ENCODE measurements around the gene CELA3B. TPM values are rescaled to one million over a fixed set of nuclear protein-coding genes. Genes with fewer than 3 reads are reported as not detected.
"Not testable (repeated sequence)": the region's sequence is repeated elsewhere in the genome, so short reads cannot be mapped to it uniquely, and the experiment has no call there.

Gene CELA3B
- total RNA-seq, 1 experiment from 2014 or later: not detected

- DNase-seq (ENCODE audit: low read depth): no peak
- in situ Hi-C loops (cut with HindIII; ENCODE audit: low pct_unique_long_range_greater_than_20kb, low sequenced_read_pairs): no loop called here
Measured at GRCh38 chr1:21941370-21941769, 35.5 kb upstream of the CELA3B start.

- in situ Hi-C loops (cut with HindIII; ENCODE audit: low pct_unique_long_range_greater_than_20kb, low sequenced_read_pairs): no loop called here
- no peak for DNase-seq (ENCODE audit: low read depth)
Measured at GRCh38 chr1:21942464-21942863, 34.4 kb upstream of the CELA3B start.

- DNase-seq (ENCODE audit: low read depth); in situ Hi-C loops (cut with HindIII; ENCODE audit: low pct_unique_long_range_greater_than_20kb, low sequenced_read_pairs): not testable (repeated sequence)
Measured at GRCh38 chr1:21942959-21943640, 33.7 kb upstream of the CELA3B start.

GRCh38 chr1:21944733-21945073 is 32.1 kb upstream of the CELA3B start:
- in situ Hi-C loops (cut with HindIII; ENCODE audit: low pct_unique_long_range_greater_than_20kb, low sequenced_read_pairs): no loop called here
- DNase-seq (ENCODE audit: low read depth): no peak

- in situ Hi-C loops (cut with HindIII; ENCODE audit: low pct_unique_long_range_greater_than_20kb, low sequenced_read_pairs): no loop called here
- no peak for DNase-seq (ENCODE audit: low read depth)
Measured at GRCh38 chr1:21946836-21947587, 29.8 kb upstream of the CELA3B start.

- DNase-seq (ENCODE audit: low read depth): no peak
- in situ Hi-C loops (cut with HindIII; ENCODE audit: low pct_unique_long_range_greater_than_20kb, low sequenced_read_pairs): no loop called here
Measured at GRCh38 chr1:21950734-21951133, 26.1 kb upstream of the CELA3B start.

- in situ Hi-C loops (cut with HindIII; ENCODE audit: low pct_unique_long_range_greater_than_20kb, low sequenced_read_pairs): no loop called here
- DNase-seq (ENCODE audit: low read depth): no peak
Measured at GRCh38 chr1:21951226-21951870, 25.5 kb upstream of the CELA3B start.

GRCh38 chr1:21952786-21953520 is 23.9 kb upstream of the CELA3B start:
- in situ Hi-C loops (cut with HindIII; ENCODE audit: low pct_unique_long_range_greater_than_20kb, low sequenced_read_pairs): no loop called here
- no peak for DNase-seq (ENCODE audit: low read depth)

- DNase-seq (ENCODE audit: low read depth): no peak
- in situ Hi-C loops (cut with HindIII; ENCODE audit: low pct_unique_long_range_greater_than_20kb, low sequenced_read_pairs): no loop called here
Measured at GRCh38 chr1:21955058-21955457, 21.8 kb upstream of the CELA3B start.

GRCh38 chr1:21955501-21956281 is 21.1 kb upstream of the CELA3B start:
- in situ Hi-C loops (cut with HindIII; ENCODE audit: low pct_unique_long_range_greater_than_20kb, low sequenced_read_pairs): no loop called here
- no peak for DNase-seq (ENCODE audit: low read depth)

- in situ Hi-C loops (cut with HindIII; ENCODE audit: low pct_unique_long_range_greater_than_20kb, low sequenced_read_pairs): no loop called here
- DNase-seq (ENCODE audit: low read depth): peak; percentile 91
Measured at GRCh38 chr1:21956720-21957552, 19.9 kb upstream of the CELA3B start.

- DNase-seq (ENCODE audit: low read depth): no peak
- in situ Hi-C loops (cut with HindIII; ENCODE audit: low pct_unique_long_range_greater_than_20kb, low sequenced_read_pairs): no loop called here
Measured at GRCh38 chr1:21961337-21961736, 15.5 kb upstream of the CELA3B start.

- no peak for DNase-seq (ENCODE audit: low read depth)
- in situ Hi-C loops (cut with HindIII; ENCODE audit: low pct_unique_long_range_greater_than_20kb, low sequenced_read_pairs): no loop called here
Measured at GRCh38 chr1:21961799-21962198, 15.0 kb upstream of the CELA3B start.

- peak; percentile 74 for DNase-seq (ENCODE audit: low read depth)
- in situ Hi-C loops (cut with HindIII; ENCODE audit: low pct_unique_long_range_greater_than_20kb, low sequenced_read_pairs): no loop called here
Measured at GRCh38 chr1:21963477-21964217, 13.2 kb upstream of the CELA3B start.

GRCh38 chr1:21966247-21967000 is 10.4 kb upstream of the CELA3B start:
- in situ Hi-C loops (cut with HindIII; ENCODE audit: low pct_unique_long_range_greater_than_20kb, low sequenced_read_pairs): no loop called here
- peak; percentile 43 for DNase-seq (ENCODE audit: low read depth)

GRCh38 chr1:21967216-21967615 is 9.6 kb upstream of the CELA3B start:
- DNase-seq (ENCODE audit: low read depth); in situ Hi-C loops (cut with HindIII; ENCODE audit: low pct_unique_long_range_greater_than_20kb, low sequenced_read_pairs): not testable (repeated sequence)

Data from Caki2 (cell line).